HS-27A (cell line): ENCODE data around the gene SYNJ2.

Experiments
- DNase-seq: peaks from one replicate; pipeline ENCODE4 v3.0.0-alpha.2; 2012; ENCODE audit warnings: low read depth, missing footprints

Gene SYNJ2

GRCh38 chr6:158060455-158061360 lies 79.0 kb downstream of the SYNJ2 start:
- peak; percentile 90 for DNase-seq

- no peak for DNase-seq
These were observed 79.7 kb downstream of the SYNJ2 start for GRCh38 chr6:158061361-158061708.

DNA sequence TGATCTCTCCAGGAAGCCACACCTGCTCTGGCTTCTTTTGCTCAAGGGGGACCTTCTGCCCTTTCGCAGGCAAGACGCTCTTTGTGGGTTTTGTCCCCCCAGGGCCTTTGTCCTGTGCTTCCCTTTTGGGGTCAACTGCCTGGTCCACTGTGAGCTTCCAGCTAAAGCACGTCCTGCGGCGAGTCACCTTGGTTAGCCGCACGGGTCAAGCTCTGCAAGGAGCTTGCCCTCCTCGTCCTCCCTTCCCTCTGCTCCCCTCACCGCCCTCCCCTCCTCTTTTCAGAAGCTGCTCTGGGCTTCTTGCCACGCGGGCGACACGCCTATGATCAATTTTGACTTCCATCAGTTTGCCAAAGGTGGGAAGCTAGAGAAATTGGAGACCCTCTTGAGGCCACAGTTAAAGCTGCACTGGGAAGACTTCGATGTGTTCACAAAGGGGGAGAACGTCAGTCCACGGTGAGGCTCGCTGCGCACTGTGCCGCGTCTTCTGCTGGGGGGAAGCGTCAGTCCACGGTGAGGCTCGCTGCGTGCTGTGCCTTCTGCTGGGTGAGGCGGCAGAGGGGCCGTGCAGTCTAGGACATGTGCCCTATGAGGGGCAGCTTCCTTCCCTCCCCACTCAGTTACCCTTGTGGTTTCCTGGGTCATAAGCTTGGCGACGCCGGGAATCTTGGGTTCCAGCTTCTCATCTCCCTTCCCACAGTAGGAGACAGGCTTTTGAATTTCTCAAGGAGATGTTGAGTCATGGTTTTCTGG lies 80.2 kb downstream of the SYNJ2 start:
- DNase-seq: no peak

- DNase-seq: no peak
These were observed 82.1 kb downstream of the SYNJ2 start for GRCh38 chr6:158063736-158064135.

GRCh38 chr6:158064725-158065251 lies 83.1 kb downstream of the SYNJ2 start:
- DNase-seq: no peak

GRCh38 chr6:158066136-158066781 lies 84.6 kb downstream of the SYNJ2 start:
- DNase-seq: no peak

- no peak for DNase-seq
These were observed 85.9 kb downstream of the SYNJ2 start for GRCh38 chr6:158067436-158068015.

GRCh38 chr6:158068156-158068892 lies 86.7 kb downstream of the SYNJ2 start:
- no peak for DNase-seq

- peak; percentile 60 for DNase-seq
These were observed 87.5 kb downstream of the SYNJ2 start for GRCh38 chr6:158068893-158069799.

- DNase-seq: no peak
These were observed 88.1 kb downstream of the SYNJ2 start for GRCh38 chr6:158069800-158070195.

DNA sequence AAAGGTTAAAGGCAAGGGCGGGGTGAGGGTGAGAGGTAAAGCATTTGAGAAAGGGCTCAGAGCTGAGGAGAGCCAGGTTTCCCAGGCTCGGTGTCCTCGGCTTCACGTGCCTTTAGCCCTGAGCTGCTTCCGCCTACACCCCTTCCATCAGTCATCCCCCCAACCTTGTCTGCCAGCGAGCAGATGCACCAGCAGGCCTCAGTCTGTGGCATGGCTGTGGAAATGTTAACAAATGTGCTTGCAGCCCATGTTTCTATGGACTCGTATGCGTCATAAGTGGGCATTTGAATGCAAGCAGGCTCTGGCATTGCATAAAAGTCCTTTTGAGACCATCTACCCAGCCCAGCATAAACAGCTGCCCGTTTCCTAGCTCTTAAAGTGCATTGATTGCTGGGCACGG lies 88.8 kb downstream of the SYNJ2 start:
- no peak for DNase-seq

DNA sequence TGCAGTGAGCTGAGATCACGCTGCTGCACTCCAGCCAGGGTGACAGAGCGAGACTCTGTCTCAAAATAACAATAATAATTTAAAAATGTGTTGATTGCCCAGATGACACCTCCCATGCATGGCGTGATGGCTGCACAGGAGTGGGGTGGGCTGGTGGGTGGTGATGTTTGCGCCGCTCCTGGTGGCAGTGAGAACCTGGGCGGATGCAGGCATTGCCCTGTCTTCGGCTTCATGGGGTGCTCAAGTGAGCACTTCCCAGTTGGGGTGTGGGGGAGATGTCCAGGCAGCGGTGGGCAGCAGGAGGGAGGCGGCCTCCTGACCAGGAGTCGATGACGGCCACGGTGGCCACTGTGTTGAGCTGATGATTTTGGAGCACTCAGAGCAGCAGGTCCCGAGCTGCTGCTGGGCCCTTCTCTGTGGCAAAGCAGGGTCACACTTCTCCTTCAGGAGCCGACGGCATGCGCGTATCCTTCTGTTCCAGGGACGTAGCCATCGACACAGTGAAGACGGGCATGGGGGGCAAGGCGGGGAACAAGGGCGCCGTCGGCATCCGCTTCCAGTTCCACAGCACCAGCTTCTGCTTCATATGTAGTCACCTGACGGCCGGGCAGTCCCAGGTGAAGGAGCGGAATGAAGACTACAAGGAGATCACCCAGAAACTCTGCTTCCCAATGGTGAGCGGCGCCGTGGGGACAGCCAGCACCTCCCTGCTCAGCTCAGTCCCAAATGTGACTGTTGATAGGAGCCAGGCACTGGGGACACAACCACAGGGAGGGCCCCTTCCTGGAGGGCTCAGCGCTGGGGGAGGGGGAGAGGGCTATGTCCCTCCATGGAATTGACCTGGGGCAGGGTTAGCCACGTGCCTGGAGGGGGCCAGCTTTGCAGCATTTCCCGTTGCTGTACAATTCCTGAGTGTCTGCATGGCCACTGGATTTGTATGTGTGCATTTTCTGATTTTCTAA lies 89.7 kb downstream of the SYNJ2 start:
- no peak for DNase-seq

DNA sequence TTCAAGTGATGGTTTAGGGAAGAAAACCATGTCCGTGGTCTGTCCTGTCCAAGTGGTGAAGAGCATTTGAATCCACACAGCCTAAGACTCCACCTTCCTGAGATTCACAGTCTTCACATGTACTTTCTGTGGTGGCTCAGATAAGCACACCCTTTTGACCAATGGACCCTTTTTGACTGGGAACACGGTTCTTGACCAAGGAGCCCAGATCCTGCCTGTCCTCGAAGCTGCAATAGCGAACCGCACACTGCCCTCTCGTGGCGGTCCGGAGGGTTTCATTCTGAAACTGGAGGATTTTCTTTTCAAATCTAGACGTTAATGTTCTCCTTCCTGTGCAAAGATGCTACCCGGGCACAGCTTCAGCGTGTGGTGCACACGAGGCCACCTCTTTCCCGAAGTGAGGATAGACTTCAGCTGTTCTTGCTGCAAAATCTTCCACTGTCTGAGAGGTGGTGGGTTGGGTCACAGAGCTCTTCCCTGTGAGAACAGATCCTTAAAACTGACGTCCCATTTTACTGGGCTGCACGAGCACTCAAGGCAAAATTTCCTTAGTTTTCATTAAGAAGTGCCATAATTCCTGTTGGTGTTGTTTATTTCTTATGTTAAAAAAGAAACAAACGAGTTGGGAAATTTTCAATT lies 90.5 kb downstream of the SYNJ2 start:
- DNase-seq: no peak

GRCh38 chr6:158073776-158074175 lies 92.1 kb downstream of the SYNJ2 start:
- DNase-seq: no peak

- no peak for DNase-seq
These were observed 94.9 kb downstream of the SYNJ2 start for GRCh38 chr6:158076548-158076947.

- DNase-seq: no peak
These were observed 96.0 kb downstream of the SYNJ2 start for GRCh38 chr6:158077676-158078075.

- no peak for DNase-seq
These were observed 96.7 kb downstream of the SYNJ2 start for GRCh38 chr6:158078320-158078719.

- DNase-seq: no peak
These were observed 99.4 kb downstream of the SYNJ2 start for GRCh38 chr6:158080849-158081656.
